Fibroblast of skin of back (primary cell): ENCODE results near the gene DOCK3.
"Not testable (repeated sequence)": the region's sequence is repeated elsewhere in the genome, so short reads cannot be mapped to it uniquely, and the experiment has no call there.

ENCODE experiments used
- DNase-seq: peaks from one replicate; pipeline ENCODE4 v3.0.0-alpha.2; 2013

DOCK3 gene

GRCh38 chr3:50890688-50891344 is 216.1 kb downstream of the DOCK3 start:
- no peak for DNase-seq

GRCh38 chr3:50901097-50901496 is 226.4 kb downstream of the DOCK3 start:
- not testable (repeated sequence) for DNase-seq

- no peak for DNase-seq
Measured at GRCh38 chr3:50912746-50913145, 238.0 kb downstream of the DOCK3 start.

- no peak for DNase-seq
Measured at GRCh38 chr3:50913260-50913659, 238.5 kb downstream of the DOCK3 start.

- not testable (repeated sequence) for DNase-seq
Measured at GRCh38 chr3:50922071-50922470, 247.3 kb downstream of the DOCK3 start.

GRCh38 chr3:50923955-50924354 is 249.2 kb downstream of the DOCK3 start:
- DNase-seq, result no peak

GRCh38 chr3:50924638-50925037 is 249.9 kb downstream of the DOCK3 start:
- DNase-seq, result no peak

GRCh38 chr3:50926868-50927267 is 252.1 kb downstream of the DOCK3 start:
- no peak for DNase-seq

- no peak for DNase-seq
Measured at GRCh38 chr3:50930371-50931208, 255.9 kb downstream of the DOCK3 start.

- not testable (repeated sequence) for DNase-seq
Measured at GRCh38 chr3:50932918-50933317, 258.2 kb downstream of the DOCK3 start.

- no peak for DNase-seq
Measured at GRCh38 chr3:50936389-50936788, 261.7 kb downstream of the DOCK3 start.

- no peak for DNase-seq
Measured at GRCh38 chr3:50947419-50947818, 272.7 kb downstream of the DOCK3 start.

- DNase-seq, result no peak
Measured at GRCh38 chr3:50950591-50950990, 275.9 kb downstream of the DOCK3 start.

- DNase-seq, result no peak
Measured at GRCh38 chr3:50953825-50954414, 279.2 kb downstream of the DOCK3 start.

- no peak for DNase-seq
Measured at GRCh38 chr3:50961386-50961785, 286.7 kb downstream of the DOCK3 start.

- peak; percentile 19 for DNase-seq
Measured at GRCh38 chr3:50971487-50971924, 296.8 kb downstream of the DOCK3 start.

GRCh38 chr3:50972029-50972428 is 297.3 kb downstream of the DOCK3 start:
- DNase-seq, result no peak

- DNase-seq, result not testable (repeated sequence)
Measured at GRCh38 chr3:50978586-50978985, 303.9 kb downstream of the DOCK3 start.

GRCh38 chr3:50978991-50979667 is 304.4 kb downstream of the DOCK3 start:
- no peak for DNase-seq

GRCh38 chr3:50982540-50983325 is 308.0 kb downstream of the DOCK3 start:
- no peak for DNase-seq

GRCh38 chr3:50983887-50984286 is 309.2 kb downstream of the DOCK3 start:
- DNase-seq, result no peak

- DNase-seq, result no peak
Measured at GRCh38 chr3:50985893-50986292, 311.2 kb downstream of the DOCK3 start.
